Osteocyte (in vitro differentiated cells): ENCODE measurements around the gene TNPO3. TPM values are rescaled to one million over a fixed set of nuclear protein-coding genes. Genes with fewer than 3 reads are reported as not detected.

Source experiments
- DNase-seq: peaks from one replicate; pipeline ENCODE4 v3.0.0; 2021; ENCODE audit warnings: mixed read lengths; ENCODE audit not compliant: unreplicated experiment; ENCODE audit errors: extremely low spot score
- H3K27ac Mint-ChIP-seq: one replicate; pipeline ENCODE4 v1.8.0; 2021; ENCODE audit warnings: mild to moderate bottlenecking, mixed read lengths; ENCODE audit not compliant: unreplicated experiment
- H3K27me3 Mint-ChIP-seq: one replicate; pipeline ENCODE4 v1.8.0; 2021; ENCODE audit warnings: mixed read lengths; ENCODE audit not compliant: unreplicated experiment
- H3K36me3 Mint-ChIP-seq: one replicate; pipeline ENCODE4 v1.8.0; 2021; ENCODE audit warnings: mixed read lengths; ENCODE audit not compliant: unreplicated experiment
- H3K4me1 Mint-ChIP-seq: one replicate; pipeline ENCODE4 v1.8.0; 2021; ENCODE audit warnings: mixed read lengths; ENCODE audit not compliant: unreplicated experiment
- H3K4me3 Mint-ChIP-seq: one replicate; pipeline ENCODE4 v1.8.0; 2021; ENCODE audit warnings: mild to moderate bottlenecking, moderate library complexity, mixed read lengths; ENCODE audit not compliant: unreplicated experiment
- H3K9me3 Mint-ChIP-seq: one replicate; pipeline ENCODE4 v1.8.0; 2021; ENCODE audit warnings: mixed read lengths; ENCODE audit not compliant: unreplicated experiment
- CTCF ChIP-seq: fragments of 200-600 bp; sonication (generic); IDR thresholded peaks from 2 replicates; pipeline ENCODE4 v1.5.0; 2021; ENCODE audit warnings: antibody characterized with exemption, mild to moderate bottlenecking, moderate library complexity
- total RNA-seq: library from RNA; stranded (reverse); gene quantifications from 2 replicates; pipeline ENCODE4 v1.2.1, GENCODE V29; 2021

Gene TNPO3
- total RNA-seq, 1 donor from 2014 or later, result 46.0 TPM

GRCh38 chr7:128937271-128937646 lies 117.7 kb downstream of the TNPO3 start:
- no peak for DNase-seq
- no peaks in the 10 kb centered on the region for H3K36me3 Mint-ChIP-seq
- H3K4me1 Mint-ChIP-seq, result peaks cover 10% of the 10 kb centered on the region
- no peak overlapping the region for H3K27ac Mint-ChIP-seq
- H3K4me3 Mint-ChIP-seq, result peak overlapping the region; percentile 50
- H3K9me3 Mint-ChIP-seq, result no peaks in the 10 kb centered on the region
- no peak for TF ChIP-seq CTCF
- peaks cover 43% of the 10 kb centered on the region for H3K27me3 Mint-ChIP-seq

GRCh38 chr7:128936798-128937197 lies 118.1 kb downstream of the TNPO3 start:
- no peak for TF ChIP-seq CTCF
- Mint-ChIP-seq H3K36me3 (no peaks in the 10 kb centered on the region), H3K27ac (no peak overlapping the region), H3K4me1 (peaks cover 10% of the 10 kb centered on the region), H3K4me3 (peak overlapping the region; percentile 50), H3K27me3 (peaks cover 42% of the 10 kb centered on the region), H3K9me3 (no peaks in the 10 kb centered on the region)
- DNase-seq, result no peak

GRCh38 chr7:128935342-128935730 lies 119.6 kb downstream of the TNPO3 start:
- Mint-ChIP-seq H3K9me3 (no peaks in the 10 kb centered on the region), H3K4me3 (no peak overlapping the region), H3K27me3 (peaks cover 30% of the 10 kb centered on the region), H3K4me1 (peaks cover 10% of the 10 kb centered on the region), H3K27ac (no peak overlapping the region), H3K36me3 (no peaks in the 10 kb centered on the region)
- DNase-seq, result no peak
- no peak for TF ChIP-seq CTCF

GRCh38 chr7:128934361-128935341 lies 120.3 kb downstream of the TNPO3 start:
- H3K27ac Mint-ChIP-seq, result no peak overlapping the region
- H3K4me3 Mint-ChIP-seq, result no peak overlapping the region
- DNase-seq, result no peak
- H3K4me1 Mint-ChIP-seq, result peaks cover 10% of the 10 kb centered on the region
- TF ChIP-seq CTCF, result no peak
- no peaks in the 10 kb centered on the region for H3K9me3 Mint-ChIP-seq
- peaks cover 27% of the 10 kb centered on the region for H3K27me3 Mint-ChIP-seq
- no peaks in the 10 kb centered on the region for H3K36me3 Mint-ChIP-seq

GRCh38 chr7:128933180-128933891 lies 121.6 kb downstream of the TNPO3 start:
- Mint-ChIP-seq H3K9me3 (no peaks in the 10 kb centered on the region), H3K4me1 (peaks cover 6% of the 10 kb centered on the region), H3K36me3 (no peaks in the 10 kb centered on the region), H3K27me3 (peaks cover 23% of the 10 kb centered on the region), H3K4me3 (no peak overlapping the region), H3K27ac (no peak overlapping the region)
- no peak for DNase-seq
- TF ChIP-seq CTCF, result no peak
